Stimulated activated CD4-positive, alpha-beta T cell treated with anti-CD3 and anti-CD28 coated beads, Interleukin-2, amount 100 ng/mL, for 4 hours (primary cell): ENCODE measurements around the gene PLEK2.
A peak's percentile ranks its signal among the peaks of the same experiment; 100 is the strongest.
"Not testable (repeated sequence)": the region's sequence is repeated elsewhere in the genome, so short reads cannot be mapped to it uniquely, and the experiment has no call there.

Source experiments
- DNase-seq: peaks from one replicate; pipeline ENCODE4 v3.0.0-alpha.2; 2020; ENCODE audit warnings: low read depth

PLEK2 gene

GRCh38 chr14:67428501-67429031, 16.6 kb upstream of the PLEK2 start:
- DNase-seq: no peak

GRCh38 chr14:67426983-67427606, 15.1 kb upstream of the PLEK2 start:
- peak; percentile 58 for DNase-seq

DNA sequence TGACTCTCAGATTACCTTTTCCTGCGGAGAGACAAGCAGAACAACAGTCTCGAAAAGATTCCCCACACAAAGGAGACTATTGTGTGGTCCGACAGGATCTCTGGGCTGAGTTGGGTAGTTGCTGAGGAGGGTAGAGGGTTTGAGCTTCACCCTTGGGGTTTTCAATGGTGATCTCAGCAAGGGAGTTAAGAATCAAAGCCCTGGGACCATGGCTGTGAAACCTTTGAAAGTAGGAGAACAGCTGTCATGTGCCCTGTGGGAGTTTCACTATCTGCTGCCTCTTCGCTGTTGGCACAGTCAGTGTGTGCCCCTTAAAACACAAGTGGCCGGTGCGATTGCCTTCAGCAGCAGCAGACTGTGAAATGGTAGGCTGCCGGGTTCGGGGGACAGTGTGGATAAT, 14.2 kb upstream of the PLEK2 start:
- DNase-seq: no peak

DNA sequence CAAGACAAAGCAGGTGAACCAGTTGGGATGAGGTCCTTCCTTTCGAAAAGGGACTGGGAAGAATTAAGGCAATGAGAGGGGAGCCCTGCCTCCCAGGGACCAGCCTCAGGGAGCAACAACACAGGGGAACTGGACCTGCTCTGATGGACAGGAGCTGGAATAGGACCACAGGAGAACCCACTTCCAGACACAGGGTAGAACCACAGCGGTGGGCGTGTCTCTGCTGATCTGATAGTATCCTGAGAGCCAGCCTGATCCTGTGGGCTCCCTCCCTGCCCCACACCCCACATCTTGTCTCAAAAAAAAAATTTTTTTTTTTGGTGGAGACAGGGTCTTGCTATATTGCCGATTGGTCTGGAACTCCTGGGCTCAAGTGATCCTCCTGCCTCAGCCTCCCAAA, 13.6 kb upstream of the PLEK2 start:
- no peak for DNase-seq

DNA sequence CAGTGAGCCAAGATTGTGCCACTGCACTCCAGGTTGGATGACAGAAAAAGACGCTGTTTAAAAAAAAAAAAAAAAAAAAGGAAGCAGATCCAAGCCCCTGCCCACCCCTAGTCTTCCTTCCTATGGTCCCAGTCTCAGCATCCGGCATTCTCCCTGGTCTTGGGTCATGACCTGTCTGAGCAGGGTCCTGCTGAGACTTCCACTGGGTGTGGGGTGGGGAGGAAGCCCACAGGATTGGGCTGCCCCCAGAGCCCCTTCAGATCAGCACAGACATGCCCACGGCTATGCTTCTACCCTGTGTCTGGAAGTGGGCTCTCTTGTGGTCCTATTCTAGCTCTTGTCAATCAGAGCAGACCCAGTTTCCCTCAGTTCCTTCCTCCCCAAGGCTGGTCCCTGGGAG, 12.6 kb upstream of the PLEK2 start:
- no peak for DNase-seq

DNA sequence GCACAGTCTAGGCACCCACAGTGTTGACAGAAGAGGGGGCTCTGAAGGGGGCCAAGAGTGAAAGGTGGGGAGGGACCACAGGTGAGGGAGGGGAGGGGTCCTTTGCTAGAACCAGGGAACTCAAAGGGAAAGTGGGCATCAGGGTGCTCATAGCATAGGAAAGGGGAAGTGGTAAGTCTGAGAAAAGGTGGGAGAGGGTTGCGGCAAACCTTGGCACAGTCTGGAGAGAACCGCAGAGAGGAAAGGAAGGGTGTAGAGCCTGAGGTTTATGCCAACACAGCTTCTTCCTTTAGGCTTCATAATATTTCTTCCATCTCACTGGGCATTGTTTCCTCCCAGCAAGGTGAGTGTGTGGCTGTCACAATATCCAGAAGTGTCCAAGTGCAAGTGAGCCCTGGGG, 11.5 kb upstream of the PLEK2 start:
- DNase-seq: no peak

- DNase-seq: no peak
Measured at GRCh38 chr14:67421356-67422224, 9.6 kb upstream of the PLEK2 start.

DNA sequence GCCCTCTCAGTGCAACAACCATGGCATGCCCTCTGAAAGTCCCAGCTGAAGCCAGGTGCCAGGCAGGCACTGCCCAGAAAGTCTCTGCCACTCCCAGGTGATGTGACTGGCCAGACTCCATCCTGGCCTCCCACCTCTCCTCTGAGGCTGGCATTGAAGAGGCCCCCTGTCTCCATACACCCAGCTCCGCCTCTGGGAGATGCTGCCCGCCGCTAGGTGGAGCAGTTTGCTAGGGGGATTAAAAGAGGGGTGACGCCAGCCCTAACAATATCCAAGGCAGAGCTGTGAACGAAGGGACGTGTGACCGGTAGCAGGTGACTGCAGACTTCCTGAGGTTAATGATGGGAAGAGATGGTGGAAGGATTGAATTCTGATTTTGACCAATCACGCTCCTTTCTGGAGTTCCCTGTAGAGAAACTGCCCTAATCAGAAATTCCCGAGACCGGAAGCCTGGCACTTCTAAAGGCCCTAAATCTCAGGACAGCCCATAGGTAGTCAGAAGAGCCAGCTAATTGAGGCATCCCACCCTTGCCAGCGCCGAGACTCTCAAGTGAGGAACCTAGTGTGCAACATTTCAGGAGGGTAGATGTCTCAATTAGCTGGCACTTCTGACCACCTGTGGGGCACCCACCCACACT, 8.3 kb upstream of the PLEK2 start:
- no peak for DNase-seq

GRCh38 chr14:67418401-67419191, 6.6 kb upstream of the PLEK2 start:
- DNase-seq: no peak

DNA sequence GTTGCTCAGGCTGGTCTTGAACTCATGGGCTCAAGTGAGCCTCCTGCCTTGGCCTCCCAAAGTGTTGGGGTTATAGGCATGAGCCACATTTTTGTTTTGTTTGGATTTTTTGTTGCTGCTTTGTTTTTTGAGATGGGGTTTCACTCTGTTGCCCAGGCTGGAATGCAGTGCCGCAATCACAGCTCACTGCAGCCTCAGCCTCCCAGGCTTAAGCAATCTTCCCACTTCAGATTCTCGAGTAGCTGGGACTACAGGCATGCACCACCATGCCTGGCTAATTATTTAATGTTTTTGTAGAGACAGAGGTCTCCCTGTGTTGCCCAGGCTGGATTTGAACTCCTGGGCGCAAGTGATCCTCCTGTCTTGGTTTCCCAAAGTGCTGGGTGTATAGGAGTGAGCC, 5.7 kb upstream of the PLEK2 start:
- no peak for DNase-seq

DNA sequence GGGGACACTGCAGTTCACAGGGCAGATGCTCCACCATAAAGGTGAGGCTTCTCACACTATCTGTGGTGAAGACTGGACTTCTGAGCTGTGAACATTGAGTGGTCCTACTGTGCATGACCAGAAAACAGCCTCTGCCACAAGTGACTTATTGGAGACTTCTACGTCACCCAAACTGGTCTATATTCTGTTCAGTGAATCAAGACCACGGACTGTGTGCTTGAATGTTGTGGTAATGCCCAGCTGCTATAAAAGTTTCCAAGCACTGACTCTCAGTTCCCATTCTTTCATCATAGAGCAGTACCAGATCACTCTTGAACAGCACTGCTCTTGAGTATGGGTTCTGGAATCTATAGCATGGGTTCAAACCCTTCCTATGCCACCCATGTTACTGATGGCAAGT, 4.8 kb upstream of the PLEK2 start:
- DNase-seq: no peak

- no peak for DNase-seq
Measured at GRCh38 chr14:67416085-67416484, 4.1 kb upstream of the PLEK2 start.

DNA sequence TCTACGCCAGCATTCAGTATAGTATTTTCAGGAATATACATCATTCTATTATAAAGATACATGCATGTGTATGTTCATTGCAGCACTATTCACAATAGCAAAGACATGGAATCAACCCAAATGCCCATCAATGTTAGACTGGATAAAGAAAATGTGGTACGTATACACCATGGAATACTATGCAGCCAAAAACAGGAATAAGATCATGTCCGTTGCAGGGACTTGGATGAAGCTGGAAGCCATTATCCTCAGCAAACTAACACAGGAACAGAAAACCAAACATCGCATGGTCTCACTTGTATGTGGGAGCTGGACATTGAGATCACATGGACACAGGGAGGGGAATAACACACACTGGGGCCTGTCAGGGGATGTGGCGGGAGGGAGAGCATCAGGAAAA, 3.6 kb upstream of the PLEK2 start:
- not testable (repeated sequence) for DNase-seq

- peak; percentile 37 for DNase-seq
Measured at GRCh38 chr14:67413806-67414769, 2.1 kb upstream of the PLEK2 start.

DNA sequence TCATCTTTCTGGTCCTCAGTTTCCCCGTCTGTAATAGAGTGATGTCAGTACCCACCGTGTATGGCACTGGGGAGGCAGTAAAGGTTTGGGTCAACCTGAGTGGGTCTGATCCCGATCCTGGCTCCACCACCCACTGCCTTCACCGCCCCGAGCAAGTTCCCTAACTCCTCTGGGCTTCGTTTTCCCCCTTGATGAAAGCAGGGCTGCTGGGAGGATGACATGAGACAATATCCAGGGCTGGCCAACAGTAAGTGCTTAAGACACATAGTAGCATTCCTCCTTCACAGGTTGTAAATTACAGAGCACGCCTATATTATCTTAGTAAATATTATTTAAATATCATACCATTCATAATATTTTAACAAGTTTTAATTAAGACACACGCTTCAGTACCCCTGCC, 595 bp downstream of the PLEK2 start:
- no peak for DNase-seq

DNA sequence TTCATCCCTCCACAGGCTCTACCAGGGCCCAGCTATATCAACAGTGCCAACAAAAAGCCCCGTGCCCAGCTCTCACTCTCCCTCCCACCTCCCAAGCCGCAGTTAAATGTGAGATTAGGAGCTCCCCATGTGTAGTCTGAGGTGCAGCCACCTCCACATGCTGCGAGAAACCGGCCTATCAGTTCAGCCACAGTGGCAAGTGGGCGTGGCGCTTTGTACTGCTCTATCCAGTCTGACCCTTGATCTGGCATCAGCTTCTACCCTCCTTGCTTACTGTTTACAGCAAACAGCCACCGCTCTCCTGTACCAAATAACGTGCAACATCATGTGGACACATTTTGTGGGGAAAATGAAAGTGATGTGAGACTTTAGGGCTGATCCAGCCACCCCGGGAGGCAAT, 1.7 kb downstream of the PLEK2 start:
- DNase-seq: no peak

GRCh38 chr14:67409461-67409860, 2.5 kb downstream of the PLEK2 start:
- DNase-seq: no peak

- not testable (repeated sequence) for DNase-seq
Measured at GRCh38 chr14:67408122-67408801, 3.7 kb downstream of the PLEK2 start.

DNA sequence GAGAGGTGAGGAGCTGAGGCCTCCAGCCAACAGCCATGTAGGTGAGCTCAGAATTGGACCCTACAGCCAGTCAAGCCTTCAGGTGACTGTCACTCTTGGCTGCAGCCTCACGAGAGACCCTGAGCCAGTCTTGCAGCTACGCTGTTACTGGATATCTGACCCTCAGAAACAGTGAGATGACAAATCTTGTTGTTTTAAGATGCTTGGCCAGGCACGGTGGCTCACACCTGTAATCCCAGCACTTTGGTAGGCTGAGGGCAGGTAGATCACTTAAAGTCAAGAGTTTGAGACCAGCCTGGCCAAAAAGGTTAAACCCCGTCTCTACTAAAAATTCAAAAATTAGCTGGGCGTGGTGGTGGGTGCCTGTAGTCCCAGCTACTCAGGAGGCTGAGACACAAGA, 6.2 kb downstream of the PLEK2 start:
- DNase-seq: no peak

GRCh38 chr14:67400434-67400833, 11.5 kb downstream of the PLEK2 start:
- DNase-seq: no peak
